NCI-H69 (cell line): ENCODE results near the gene SMAD1.
"Not testable (repeated sequence)": the region's sequence is repeated elsewhere in the genome, so short reads cannot be mapped to it uniquely, and the experiment has no call there.

Experiments used
- DNase-seq: peaks from one replicate; lab custom pipeline; 2025; lab: John Stamatoyannopoulos, UW

Gene SMAD1

DNA sequence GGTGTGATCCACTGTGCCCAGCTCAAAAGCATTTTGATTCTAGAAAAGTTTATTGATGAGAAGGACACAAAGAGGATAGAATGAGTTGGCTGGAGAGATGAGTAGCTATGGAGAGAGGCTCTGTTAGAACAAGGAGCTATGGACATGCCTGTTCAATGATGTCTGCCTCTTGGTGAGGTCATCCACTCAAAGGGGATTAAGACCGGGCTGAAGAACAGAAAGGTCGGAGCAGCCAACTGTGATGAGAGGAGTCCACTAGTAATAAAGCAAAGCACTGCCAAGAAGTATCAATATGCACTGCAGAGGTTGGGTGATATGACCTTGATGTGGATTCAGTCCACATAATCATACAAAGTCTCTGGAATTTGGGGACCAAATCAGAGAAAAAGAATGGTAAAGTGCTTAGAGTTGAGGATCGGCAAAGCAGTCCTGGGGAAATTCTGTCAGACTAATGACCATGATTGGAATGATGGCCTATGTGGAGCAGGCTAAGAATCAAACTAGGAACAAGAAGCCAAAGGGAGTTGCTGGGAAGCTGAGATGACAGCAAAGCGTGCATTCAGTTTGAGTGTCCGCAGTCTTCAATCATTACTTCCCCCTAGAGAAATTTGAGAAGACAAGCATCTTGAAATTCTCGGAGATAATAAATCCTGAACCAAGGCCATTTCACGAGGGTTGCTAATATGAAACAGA, 81.8 kb downstream of the SMAD1 start:
- DNase-seq: no peak

- no peak for DNase-seq
Observed at GRCh38 chr4:145564540-145564939, 82.9 kb downstream of the SMAD1 start.

GRCh38 chr4:145565328-145565727, 83.7 kb downstream of the SMAD1 start:
- DNase-seq: peak; percentile 8

- DNase-seq: no peak
Observed at GRCh38 chr4:145566086-145566708, 84.5 kb downstream of the SMAD1 start.

GRCh38 chr4:145566768-145567167, 85.1 kb downstream of the SMAD1 start:
- DNase-seq: peak; percentile 26

GRCh38 chr4:145567516-145567915, 85.9 kb downstream of the SMAD1 start:
- no peak for DNase-seq

DNA sequence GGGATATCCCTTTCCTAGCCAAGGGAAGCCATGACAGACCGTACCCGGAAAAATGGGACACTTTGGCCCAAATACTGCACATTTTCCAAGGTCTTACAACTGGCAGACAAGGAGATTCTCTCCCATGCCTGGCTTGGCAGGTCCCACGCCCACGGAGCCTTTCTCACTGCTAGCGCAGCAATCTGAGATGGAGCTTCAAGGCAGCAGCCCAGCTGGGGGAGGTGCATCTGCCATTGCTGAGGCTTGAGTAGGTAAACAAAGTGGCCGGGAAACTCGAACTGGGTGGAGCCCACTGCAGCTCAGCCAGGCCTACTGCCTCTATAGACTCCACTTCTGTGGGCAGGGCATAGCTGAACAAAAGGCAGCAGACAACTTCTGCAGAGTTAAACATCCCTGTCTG, 92.9 kb downstream of the SMAD1 start:
- not testable (repeated sequence) for DNase-seq

GRCh38 chr4:145580906-145581305, 99.3 kb downstream of the SMAD1 start:
- no peak for DNase-seq

- DNase-seq: no peak
Observed at GRCh38 chr4:145583191-145584055, 101.8 kb downstream of the SMAD1 start.

- no peak for DNase-seq
Observed at GRCh38 chr4:145587088-145587754, 105.6 kb downstream of the SMAD1 start.

DNA sequence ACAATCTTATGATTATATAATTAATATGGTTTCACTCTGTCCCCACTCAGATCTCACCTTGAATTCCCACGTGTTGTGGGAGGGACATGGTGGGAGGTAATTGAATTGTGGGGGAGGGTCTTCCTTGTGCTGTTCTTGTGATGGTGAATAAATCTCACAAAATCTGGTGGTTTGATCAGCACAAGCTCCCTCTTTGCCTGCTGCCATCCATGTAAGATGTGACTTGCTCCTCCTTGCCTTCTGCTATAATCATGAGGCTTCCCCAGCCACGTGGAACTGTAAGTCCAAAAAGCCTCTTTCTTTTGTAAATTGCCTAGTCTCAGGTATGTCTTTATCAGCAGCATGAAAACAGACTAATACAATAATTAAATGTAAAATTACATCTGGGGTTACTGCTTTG, 107.7 kb downstream of the SMAD1 start:
- not testable (repeated sequence) for DNase-seq

- no peak for DNase-seq
Observed at GRCh38 chr4:145589916-145590702, 108.5 kb downstream of the SMAD1 start.

DNA sequence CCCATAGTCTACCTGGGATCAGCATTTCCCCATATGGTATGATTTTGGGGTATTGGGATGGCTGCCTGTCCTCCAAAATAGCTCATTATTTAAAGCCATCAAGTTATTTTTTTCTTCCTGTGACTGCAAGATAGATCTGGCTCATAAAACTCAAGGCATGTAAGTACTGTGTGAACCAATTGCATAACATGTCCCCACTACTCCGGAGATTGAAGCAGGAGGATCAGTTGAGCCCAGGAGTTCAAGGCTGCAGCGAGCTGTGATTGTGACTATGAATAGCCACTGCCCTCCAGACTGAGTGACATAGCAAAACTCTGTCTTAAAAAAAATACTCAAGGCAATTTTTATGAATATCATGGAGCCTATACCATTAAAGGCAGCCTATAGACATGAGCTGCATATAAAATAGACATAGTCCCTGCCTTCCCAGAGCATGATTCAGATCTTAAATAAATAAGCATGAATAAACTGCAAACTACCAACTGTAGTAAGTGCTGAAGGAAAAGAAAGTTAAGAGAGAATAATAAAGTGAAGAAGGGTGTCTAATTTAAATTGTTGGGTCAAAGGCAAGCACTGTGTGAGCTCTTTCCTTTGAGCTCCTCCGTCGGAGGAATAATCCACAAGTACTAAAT, 120.6 kb downstream of the SMAD1 start:
- DNase-seq: no peak

DNA sequence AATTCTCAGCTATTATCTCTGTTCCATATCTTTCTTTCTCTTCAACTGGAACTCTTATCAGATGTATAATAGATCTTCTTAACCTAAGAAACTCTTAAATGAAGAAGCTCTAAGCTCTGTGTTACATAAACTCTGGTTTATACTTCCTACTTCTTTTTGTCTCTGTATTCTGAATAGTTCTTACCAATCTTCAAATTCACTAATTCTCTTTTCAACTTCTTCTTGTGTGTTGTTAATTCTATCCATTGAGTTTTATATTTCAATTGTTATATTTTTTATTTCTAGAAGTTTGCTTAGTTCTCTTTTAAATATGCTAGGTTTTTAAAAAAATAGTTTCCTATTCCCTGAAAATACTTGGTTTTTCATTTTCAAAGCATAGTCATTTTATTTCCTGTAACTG, 124.3 kb downstream of the SMAD1 start:
- no peak for DNase-seq
